ENCODE results near the gene OR52D1. TPM values are rescaled to one million over a fixed set of nuclear protein-coding genes. Genes with fewer than 3 reads are reported as not detected.

The OR52D1 gene
- total RNA-seq, 2 experiments from 2014 or later = not detected

DNA sequence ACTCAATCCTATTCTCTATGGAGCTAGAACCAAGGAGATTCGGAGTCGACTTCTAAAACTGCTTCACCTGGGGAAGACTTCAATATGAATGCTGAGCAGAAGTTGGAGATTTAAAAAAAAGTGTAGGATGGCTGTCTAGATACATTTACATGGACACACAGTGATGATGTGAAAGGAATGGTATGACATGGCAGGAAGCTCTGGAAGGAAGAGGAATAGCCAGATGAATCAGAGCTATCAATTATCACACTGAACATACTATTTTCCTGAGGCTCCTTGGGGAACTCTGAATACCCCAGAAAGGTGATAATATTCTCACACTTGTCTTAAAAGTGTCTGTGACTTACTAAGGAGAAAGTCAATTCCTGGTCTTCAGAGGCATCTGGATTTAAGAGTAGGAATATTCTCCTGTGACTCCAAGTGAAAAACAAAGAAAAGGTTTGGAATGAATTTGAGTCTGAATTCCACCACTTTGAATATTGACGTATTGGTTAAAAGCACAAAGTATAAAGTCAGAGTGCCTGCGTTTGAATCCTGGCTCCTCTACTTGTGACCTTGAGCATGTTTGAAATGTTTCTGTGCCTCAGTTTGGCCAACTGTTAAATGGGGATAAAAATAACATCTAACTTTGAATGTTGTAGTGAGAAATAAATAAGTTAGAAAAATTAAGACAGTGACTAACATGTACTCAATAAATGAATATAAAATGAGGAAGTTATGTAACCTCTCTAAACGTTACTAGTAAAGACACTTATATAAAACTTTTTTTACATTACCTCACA lies 1.3 kb downstream of the OR52D1 start:
- DNase-seq (no peak), ATAC-seq (ENCODE audit: poor library complexity) (no peak)
- no peaks in the 10 kb centered on the region for H3K36me3 Mint-ChIP-seq (ENCODE audit: low read depth)
- ChIA-PET CTCF (no interaction called here), POLR2A (no interaction called here)
- intact Hi-C loops (cut with DNase I, micrococcal nuclease) = loop anchor here in 1 of 2 experiments (10.0 kb wide), 1 partner anchor 235 kb away; no protein-coding TSS in a partner anchor
- Histone ChIP-seq H3K27ac (ENCODE audit: low read depth in 1 of 2, low read length in 2 of 2) (no peak overlapping the region), H3K4me3 (ENCODE audit: low read length) (no peak overlapping the region), H3K4me1 (ENCODE audit: insufficient read depth, low read length) (no peaks in the 10 kb centered on the region), H3K27me3 (ENCODE audit: control insufficient read depth in 1 of 2, insufficient read depth in 2 of 2, low read length in 2 of 2) (no peaks in the 10 kb centered on the region), H3K36me3 (ENCODE audit: insufficient read depth, low read length) (no peaks in the 10 kb centered on the region), H3K9me3 (ENCODE audit: control insufficient read depth in 1 of 2, insufficient read depth in 1 of 2, low read length in 2 of 2) (no peaks in the 10 kb centered on the region)
- TF ChIP-seq, protein P1, sequence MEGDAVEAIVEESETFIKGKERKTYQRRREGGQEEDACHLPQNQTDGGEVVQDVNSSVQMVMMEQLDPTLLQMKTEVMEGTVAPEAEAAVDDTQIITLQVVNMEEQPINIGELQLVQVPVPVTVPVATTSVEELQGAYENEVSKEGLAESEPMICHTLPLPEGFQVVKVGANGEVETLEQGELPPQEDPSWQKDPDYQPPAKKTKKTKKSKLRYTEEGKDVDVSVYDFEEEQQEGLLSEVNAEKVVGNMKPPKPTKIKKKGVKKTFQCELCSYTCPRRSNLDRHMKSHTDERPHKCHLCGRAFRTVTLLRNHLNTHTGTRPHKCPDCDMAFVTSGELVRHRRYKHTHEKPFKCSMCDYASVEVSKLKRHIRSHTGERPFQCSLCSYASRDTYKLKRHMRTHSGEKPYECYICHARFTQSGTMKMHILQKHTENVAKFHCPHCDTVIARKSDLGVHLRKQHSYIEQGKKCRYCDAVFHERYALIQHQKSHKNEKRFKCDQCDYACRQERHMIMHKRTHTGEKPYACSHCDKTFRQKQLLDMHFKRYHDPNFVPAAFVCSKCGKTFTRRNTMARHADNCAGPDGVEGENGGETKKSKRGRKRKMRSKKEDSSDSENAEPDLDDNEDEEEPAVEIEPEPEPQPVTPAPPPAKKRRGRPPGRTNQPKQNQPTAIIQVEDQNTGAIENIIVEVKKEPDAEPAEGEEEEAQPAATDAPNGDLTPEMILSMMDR (IDR thresholded peaks at IDR 0.05) = no peak
- H3K27me3 Mint-ChIP-seq = peaks cover 10% of the 10 kb centered on the region
- H3K9me3 Mint-ChIP-seq = no peaks in the 10 kb centered on the region
- H3K27ac Mint-ChIP-seq = no peak overlapping the region
- no peaks in the 10 kb centered on the region for H3K4me1 Mint-ChIP-seq (ENCODE audit: low read depth)
- no peak overlapping the region for H3K4me3 Mint-ChIP-seq

DNA sequence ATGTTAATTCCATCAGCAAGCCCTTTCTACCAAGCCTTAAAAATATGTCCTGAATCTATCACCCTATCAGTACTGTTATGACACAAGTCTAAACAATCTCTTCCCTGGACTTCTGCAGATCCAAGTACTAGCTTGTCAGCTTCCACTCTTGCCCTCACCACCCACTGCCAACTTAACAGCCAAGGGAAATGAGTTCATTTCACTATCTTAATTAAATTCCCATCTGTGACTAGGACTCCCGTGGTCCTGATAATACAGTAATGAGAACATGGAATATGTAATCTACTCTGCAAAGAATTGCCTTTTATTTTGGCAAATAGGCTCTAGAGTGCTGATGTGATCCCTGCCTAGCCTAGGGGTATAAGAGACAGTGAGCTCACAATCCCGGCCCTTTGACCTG lies 11.2 kb downstream of the OR52D1 start:
- TF ChIP-seq, protein P1 (IDR thresholded peaks at IDR 0.05) = no peak
- Mint-ChIP-seq H3K4me3 (no peak overlapping the region), H3K27me3 (no peaks in the 10 kb centered on the region), H3K27ac (no peak overlapping the region), H3K36me3 (ENCODE audit: low read depth) (no peaks in the 10 kb centered on the region), H3K4me1 (ENCODE audit: low read depth) (no peaks in the 10 kb centered on the region), H3K9me3 (no peaks in the 10 kb centered on the region)
- ChIA-PET CTCF (no interaction called here), POLR2A (no interaction called here)
- Histone ChIP-seq H3K9me3 (ENCODE audit: control insufficient read depth in 1 of 2, insufficient read depth in 1 of 2, low read length in 2 of 2) (no peaks in the 10 kb centered on the region), H3K27ac (ENCODE audit: low read depth in 1 of 2, low read length in 2 of 2) (no peak overlapping the region), H3K4me3 (ENCODE audit: low read length) (no peak overlapping the region), H3K36me3 (ENCODE audit: insufficient read depth, low read length) (no peaks in the 10 kb centered on the region), H3K4me1 (ENCODE audit: insufficient read depth, low read length) (no peaks in the 10 kb centered on the region), H3K27me3 (ENCODE audit: control insufficient read depth in 1 of 2, insufficient read depth in 2 of 2, low read length in 2 of 2) (no peaks in the 10 kb centered on the region)
- ATAC-seq (ENCODE audit: poor library complexity) = no peak
- intact Hi-C loops (cut with DNase I, micrococcal nuclease) = no loop called here
- DNase-seq = no peak

DNA sequence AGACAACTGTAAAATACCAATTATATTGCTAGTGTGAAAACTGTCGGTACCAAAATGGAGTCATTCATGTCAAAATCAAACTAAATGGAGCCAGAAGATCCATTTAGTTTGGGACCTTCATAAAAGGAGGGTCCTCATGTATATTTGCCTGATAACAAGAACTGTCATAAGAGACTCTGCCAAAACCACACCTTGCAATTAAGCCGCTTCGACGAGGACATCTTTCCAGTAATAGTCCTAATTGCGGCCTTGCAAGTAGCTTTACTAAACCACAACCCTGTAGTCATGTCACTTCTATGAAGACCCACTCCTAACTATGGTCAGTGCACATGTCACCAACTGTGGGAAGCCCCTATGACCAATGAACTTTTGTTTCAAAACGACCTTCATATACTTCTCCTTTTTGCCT lies 11.9 kb downstream of the OR52D1 start:
- ChIA-PET CTCF (no interaction called here), POLR2A (no interaction called here)
- no peak overlapping the region for H3K27ac Mint-ChIP-seq
- H3K36me3 ChIP-seq (ENCODE audit: insufficient read depth, low read length) = no peaks in the 10 kb centered on the region
- no peak for DNase-seq
- H3K36me3 Mint-ChIP-seq (ENCODE audit: low read depth) = no peaks in the 10 kb centered on the region
- H3K27ac ChIP-seq (ENCODE audit: low read depth in 1 of 2, low read length in 2 of 2) = no peak overlapping the region
- TF ChIP-seq, protein P1 (IDR thresholded peaks at IDR 0.05) = no peak
- intact Hi-C loops (cut with DNase I, micrococcal nuclease) = no loop called here
- no peaks in the 10 kb centered on the region for H3K4me1 Mint-ChIP-seq (ENCODE audit: low read depth)
- no peak for ATAC-seq (ENCODE audit: poor library complexity)
- no peaks in the 10 kb centered on the region for H3K27me3 ChIP-seq (ENCODE audit: control insufficient read depth in 1 of 2, insufficient read depth in 2 of 2, low read length in 2 of 2)
- no peak overlapping the region for H3K4me3 Mint-ChIP-seq
- no peak overlapping the region for H3K4me3 ChIP-seq (ENCODE audit: low read length)
- no peaks in the 10 kb centered on the region for H3K27me3 Mint-ChIP-seq
- no peaks in the 10 kb centered on the region for H3K9me3 ChIP-seq (ENCODE audit: control insufficient read depth in 1 of 2, insufficient read depth in 1 of 2, low read length in 2 of 2)
- H3K4me1 ChIP-seq (ENCODE audit: insufficient read depth, low read length) = no peaks in the 10 kb centered on the region
- H3K9me3 Mint-ChIP-seq = no peaks in the 10 kb centered on the region
